Spleen (tissue), 11 donors: Measurements from ENCODE around the gene CFAP45. TPM values are rescaled to one million over a fixed set of nuclear protein-coding genes. Genes with fewer than 3 reads are reported as not detected.

Source experiments
- DNase-seq: peaks from one replicate; pipeline ENCODE4 v3.0.0-alpha.2; 2020
- H3K27ac ChIP-seq, 8 donors: fragments of 200-600 bp; sonication (generic) in 7 of 8; 1 replicate in 4 of 8; 2 replicates in 4 of 8; pipeline versions ENCODE4 v1.5.0 to v1.8.0; 2016 to 2021; ENCODE audit warnings: inconsistent platforms in 4 of 8, mild to moderate bottlenecking in 4 of 8, moderate library complexity in 1 of 8
- H3K27me3 ChIP-seq, 7 donors: fragments of 200-600 bp; sonication (generic) in 6 of 7; replicated peaks in 1 of 7; 1 replicate in 4 of 7; 2 replicates in 3 of 7; pipeline versions ENCODE4 v1.5.0 to v1.8.0; 2016 to 2021; ENCODE audit warnings: inconsistent platforms in 3 of 7, mild to moderate bottlenecking in 1 of 7
- H3K36me3 ChIP-seq, 6 donors: fragments of 200-600 bp; sonication (generic) in 5 of 6; 1 replicate in 4 of 6; 2 replicates in 2 of 6; pipeline versions ENCODE4 v1.5.0 to v1.8.0; 2016 to 2021; ENCODE audit warnings: inconsistent platforms in 2 of 6
- H3K4me1 ChIP-seq, 6 donors: fragments of 200-600 bp; sonication (generic) in 5 of 6; 1 replicate in 3 of 6; 2 replicates in 3 of 6; pipeline versions ENCODE4 v1.5.0 to v1.8.0; 2016 to 2021; ENCODE audit warnings: inconsistent platforms in 3 of 6
- H3K4me3 ChIP-seq, 8 donors: fragments of 200-600 bp; sonication (generic) in 7 of 8; 1 replicate in 4 of 8; 2 replicates in 4 of 8; pipeline versions ENCODE4 v1.5.0 to v1.8.0; 2016 to 2021; ENCODE audit warnings: inconsistent platforms in 4 of 8, mild to moderate bottlenecking in 4 of 8, moderate library complexity in 2 of 8
- H3K9me3 ChIP-seq, 8 donors: fragments of 200-600 bp; sonication (generic) in 7 of 8; 1 replicate in 4 of 8; 2 replicates in 4 of 8; pipeline versions ENCODE4 v1.5.0 to v1.8.0; 2016 to 2021; ENCODE audit warnings: inconsistent platforms in 4 of 8
- CTCF ChIP-seq, 11 experiments: fragments of 200-600 bp in 7 of 11; fragments of 450-650 bp in 4 of 11; sonication (generic) in 4 of 11; IDR thresholded peaks in 8 of 11; conservative IDR thresholded peaks in 3 of 11; 1 replicate in 7 of 11; 2 replicates in 4 of 11; pipeline versions ENCODE4 v1.4.0 to v1.8.0; 2016 to 2021; ENCODE audit warnings: antibody characterized with exemption in 11 of 11, inconsistent platforms in 4 of 11, mild to moderate bottlenecking in 1 of 11
- POLR2A ChIP-seq, 3 donors: fragments of 450-650 bp; IDR thresholded peaks; one replicate each; pipeline ENCODE4 v1.5.1; 2017; ENCODE audit warnings: antibody characterized with exemption in 3 of 3, mild to moderate bottlenecking in 1 of 3
- POLR2AphosphoS5 ChIP-seq, 3 donors: sonication (generic); formaldehyde crosslinking; IDR thresholded peaks; one replicate each; pipeline ENCODE4 v1.5.1; 2017; ENCODE audit warnings: antibody characterized with exemption in 3 of 3
- WGBS, 5 donors: extraction: QIAGEN DNeasy Blood & Tissue Kit in 3 of 5; methylation state at CpG; one replicate each; pipeline versions ENCODE4 v1.1.5 to v1.1.7; 2013 to 2018; 5-methylcytosine and 5-hydroxymethylcytosine counted together
- intact Hi-C: fragments of 100-400 bp; cut with DNase I; formaldehyde crosslinking; loops from one replicate; pipeline ENCODE4 v1.15.0; 2023; ENCODE audit warnings: low total_unique reads
- polyA plus RNA-seq, 3 donors: library from polyadenylated mRNA; stranded (reverse); fragments of 200-250 nt; gene quantifications; one replicate each; pipeline ENCODE4 v1.2.1, GENCODE V29; 2013
- total RNA-seq, 7 donors: library from RNA; depleted of rRNA in 3 of 7; stranded (reverse); fragments of >200 nt in 3 of 7; fragmentation: NEBNext Ultra II Directional in 4 of 7; extraction: Animal tissue kit (Norgen Biotek cat#: 25700) in 4 of 7; gene quantifications; one replicate each; pipeline versions ENCODE4 v1.1.0 to v1.2.1, GENCODE V29; 2016 to 2021
- donor health status: healthy with polysubstance abuse.
- donor health status: DM: no; HTN: no; CAD: no; lungs with moderate emphysema.
- donor health status: DM: no; HTN: no; CAD: no.
- donor health status: Bipolar disorder and iron deficiency.
- donor health status: healthy.
- donor health status: DM: no; HTN: no; CAD: no.
- donor health status: DM: yes; HTN: yes; CAD: no.

The CFAP45 gene
- total and polyA plus RNA-seq, 10 donors = 0.58 to 3.0 (median 1.9) TPM

- DNase-seq = peak; percentile 40
- no peak overlapping the region for H3K27ac ChIP-seq
- peaks cover 0 to 54% (median 21%) of the 10 kb centered on the region in 7 donors for H3K27me3 ChIP-seq
- H3K4me3 ChIP-seq = no peak overlapping the region
- intact Hi-C loops = no loop called here
- no peaks in the 10 kb centered on the region for H3K9me3 ChIP-seq
- no peaks in the 10 kb centered on the region for H3K36me3 ChIP-seq
- H3K4me1 ChIP-seq = peaks cover 0 to 18% (median 12%) of the 10 kb centered on the region in 6 donors
- TF ChIP-seq CTCF (IDR thresholded peaks at IDR 0.05 in 8 of 11, conservative IDR thresholded peaks at IDR 0.05 in 3 of 11) = no peak
- TF ChIP-seq POLR2A (IDR thresholded peaks at IDR 0.05) = no peak
- TF ChIP-seq POLR2AphosphoS5 (IDR thresholded peaks at IDR 0.05) = no peak
- 73 to 94% (median 82%) methylated on average over 5 of the region's 5 CpGs for WGBS, 5 donors
These were observed 43.3 kb upstream of the CFAP45 start for GRCh38 chr1:159943278-159943640.

GRCh38 chr1:159942632-159943277 is 42.8 kb upstream of the CFAP45 start:
- intact Hi-C loops = no loop called here
- Histone ChIP-seq H3K4me1 (peaks cover 0 to 23% (median 15%) of the 10 kb centered on the region in 6 donors), H3K27me3 (peaks cover 0 to 54% (median 21%) of the 10 kb centered on the region in 7 donors), H3K27ac (no peak overlapping the region), H3K36me3 (no peaks in the 10 kb centered on the region), H3K9me3 (no peaks in the 10 kb centered on the region), H3K4me3 (no peak overlapping the region)
- TF ChIP-seq POLR2AphosphoS5 (IDR thresholded peaks at IDR 0.05) (no peak), CTCF (IDR thresholded peaks at IDR 0.05 in 8 of 11, conservative IDR thresholded peaks at IDR 0.05 in 3 of 11) (no peak), POLR2A (IDR thresholded peaks at IDR 0.05) (no peak)
- WGBS, 5 donors = 85 to 92% (median 90%) methylated on average over 15 of the region's 15 CpGs
- DNase-seq = peak; percentile 33

- peaks cover 0 to 62% (median 21%) of the 10 kb centered on the region in 7 donors for H3K27me3 ChIP-seq
- no peak overlapping the region for H3K27ac ChIP-seq
- intact Hi-C loops = no loop called here
- peak; percentile 52 for DNase-seq
- H3K9me3 ChIP-seq = no peaks in the 10 kb centered on the region
- H3K4me1 ChIP-seq = peaks cover 5 to 31% (median 23%) of the 10 kb centered on the region in 6 donors
- no peaks in the 10 kb centered on the region for H3K36me3 ChIP-seq
- 77 to 88% (median 81%) methylated on average over 12 to 15 of the region's 15 CpGs for WGBS, 5 donors
- TF ChIP-seq CTCF (IDR thresholded peaks at IDR 0.05 in 8 of 11, conservative IDR thresholded peaks at IDR 0.05 in 3 of 11) (no peak), POLR2A (IDR thresholded peaks at IDR 0.05) (no peak), POLR2AphosphoS5 (IDR thresholded peaks at IDR 0.05) (no peak)
- no peak overlapping the region for H3K4me3 ChIP-seq
These were observed 41.9 kb upstream of the CFAP45 start for GRCh38 chr1:159941591-159942560.

- no peaks in the 10 kb centered on the region for H3K9me3 ChIP-seq
- peaks cover 13 to 38% (median 30%) of the 10 kb centered on the region in 6 donors for H3K4me1 ChIP-seq
- TF ChIP-seq POLR2AphosphoS5 (IDR thresholded peaks at IDR 0.05) (no peak), CTCF (IDR thresholded peaks at IDR 0.05 in 8 of 11, conservative IDR thresholded peaks at IDR 0.05 in 3 of 11) (no peak), POLR2A (IDR thresholded peaks at IDR 0.05) (no peak)
- H3K4me3 ChIP-seq = no peak overlapping the region
- intact Hi-C loops = no loop called here
- H3K27me3 ChIP-seq = peaks cover 0 to 58% (median 21%) of the 10 kb centered on the region in 7 donors
- H3K36me3 ChIP-seq = no peaks in the 10 kb centered on the region
- DNase-seq = no peak
- no peak overlapping the region for H3K27ac ChIP-seq
- WGBS, 5 donors = 86 to 96% (median 87%) methylated on average over 5 of the region's 5 CpGs
These were observed 41.2 kb upstream of the CFAP45 start for GRCh38 chr1:159941141-159941540.
